Activated naive CD4-positive, alpha-beta T cell treated with anti-CD3 and anti-CD28 coated beads, Interleukin-2, amount 10 ng/mL, durations not matched to agents 7 days and 5 days (primary cell): ENCODE data around the gene DAB1.

Source experiments
- CTCF ChIA-PET: fragments of 350-600 bp; sonication (Branson Sonifier 250); formaldehyde crosslinking; loops from one replicate; lab custom pipeline; 2021; ENCODE audit warnings: antibody characterized with exemption; lab: Charles Lee
- DNase-seq: peaks from one replicate; pipeline ENCODE4 v3.0.0-alpha.2; 2020
- H3K27ac Mint-ChIP-seq: one replicate; pipeline ENCODE4 v1.8.0; 2021; ENCODE audit warnings: mild to moderate bottlenecking, moderate library complexity, mixed read lengths
- H3K27me3 Mint-ChIP-seq: one replicate; pipeline ENCODE4 v1.8.0; 2021; ENCODE audit warnings: mild to moderate bottlenecking, mixed read lengths
- H3K36me3 Mint-ChIP-seq: one replicate; pipeline ENCODE4 v1.8.0; 2021; ENCODE audit warnings: mixed read lengths
- H3K4me1 Mint-ChIP-seq: one replicate; pipeline ENCODE4 v1.8.0; 2021; ENCODE audit warnings: mixed read lengths
- H3K4me3 Mint-ChIP-seq: one replicate; pipeline ENCODE4 v1.8.0; 2021; ENCODE audit warnings: mild to moderate bottlenecking, moderate library complexity, mixed read lengths
- H3K9me3 Mint-ChIP-seq: one replicate; pipeline ENCODE4 v1.8.0; 2021; ENCODE audit warnings: mixed read lengths

The DAB1 gene

GRCh38 chr1:57424231-57425027 is 569 bp upstream of the DAB1 start:
- CTCF ChIA-PET, result no interaction called here
- H3K4me1 Mint-ChIP-seq, result peaks cover 4% of the 10 kb centered on the region
- H3K36me3 Mint-ChIP-seq, result no peaks in the 10 kb centered on the region
- H3K27me3 Mint-ChIP-seq, result peaks cover 54% of the 10 kb centered on the region
- no peak for DNase-seq
- no peaks in the 10 kb centered on the region for H3K9me3 Mint-ChIP-seq
- no peak overlapping the region for H3K27ac Mint-ChIP-seq
- H3K4me3 Mint-ChIP-seq, result no peak overlapping the region

GRCh38 chr1:57423135-57423655 is 665 bp downstream of the DAB1 start:
- H3K27ac Mint-ChIP-seq, result no peak overlapping the region
- no peaks in the 10 kb centered on the region for H3K36me3 Mint-ChIP-seq
- DNase-seq, result no peak
- H3K4me1 Mint-ChIP-seq, result peaks cover 4% of the 10 kb centered on the region
- no peaks in the 10 kb centered on the region for H3K9me3 Mint-ChIP-seq
- no peak overlapping the region for H3K4me3 Mint-ChIP-seq
- CTCF ChIA-PET, result no interaction called here
- peaks cover 54% of the 10 kb centered on the region for H3K27me3 Mint-ChIP-seq

- no peaks in the 10 kb centered on the region for H3K9me3 Mint-ChIP-seq
- H3K27ac Mint-ChIP-seq, result no peak overlapping the region
- H3K27me3 Mint-ChIP-seq, result peaks cover 54% of the 10 kb centered on the region
- no peak overlapping the region for H3K4me3 Mint-ChIP-seq
- DNase-seq, result no peak
- H3K36me3 Mint-ChIP-seq, result no peaks in the 10 kb centered on the region
- H3K4me1 Mint-ChIP-seq, result peaks cover 4% of the 10 kb centered on the region
- CTCF ChIA-PET, result no interaction called here
Measured at GRCh38 chr1:57422271-57423134, 1.4 kb downstream of the DAB1 start.

- no peak for DNase-seq
- peaks cover 54% of the 10 kb centered on the region for H3K27me3 Mint-ChIP-seq
- H3K9me3 Mint-ChIP-seq, result no peaks in the 10 kb centered on the region
- H3K36me3 Mint-ChIP-seq, result no peaks in the 10 kb centered on the region
- H3K4me3 Mint-ChIP-seq, result no peak overlapping the region
- CTCF ChIA-PET, result no interaction called here
- H3K27ac Mint-ChIP-seq, result no peak overlapping the region
- H3K4me1 Mint-ChIP-seq, result peaks cover 4% of the 10 kb centered on the region
Measured at GRCh38 chr1:57421806-57422205, 2.1 kb downstream of the DAB1 start.

- CTCF ChIA-PET, result no interaction called here
- peaks cover 4% of the 10 kb centered on the region for H3K4me1 Mint-ChIP-seq
- H3K9me3 Mint-ChIP-seq, result no peaks in the 10 kb centered on the region
- no peak for DNase-seq
- peaks cover 54% of the 10 kb centered on the region for H3K27me3 Mint-ChIP-seq
- H3K4me3 Mint-ChIP-seq, result no peak overlapping the region
- no peaks in the 10 kb centered on the region for H3K36me3 Mint-ChIP-seq
- no peak overlapping the region for H3K27ac Mint-ChIP-seq
Measured at GRCh38 chr1:57420981-57421785, 2.7 kb downstream of the DAB1 start.

- DNase-seq, result no peak
- Mint-ChIP-seq H3K4me1 (peaks cover 2% of the 10 kb centered on the region), H3K9me3 (no peaks in the 10 kb centered on the region), H3K36me3 (no peaks in the 10 kb centered on the region), H3K4me3 (no peak overlapping the region), H3K27me3 (peaks cover 31% of the 10 kb centered on the region), H3K27ac (no peak overlapping the region)
- CTCF ChIA-PET, result no interaction called here
Measured at GRCh38 chr1:57418971-57419370, 4.9 kb downstream of the DAB1 start.

GRCh38 chr1:57411262-57411661 is 12.6 kb downstream of the DAB1 start:
- CTCF ChIA-PET, result no interaction called here
- H3K27me3 Mint-ChIP-seq, result no peaks in the 10 kb centered on the region
- no peaks in the 10 kb centered on the region for H3K9me3 Mint-ChIP-seq
- DNase-seq, result no peak
- no peaks in the 10 kb centered on the region for H3K36me3 Mint-ChIP-seq
- no peaks in the 10 kb centered on the region for H3K4me1 Mint-ChIP-seq
- H3K4me3 Mint-ChIP-seq, result no peak overlapping the region
- no peak overlapping the region for H3K27ac Mint-ChIP-seq

GRCh38 chr1:57410508-57410907 is 13.4 kb downstream of the DAB1 start:
- no peaks in the 10 kb centered on the region for H3K27me3 Mint-ChIP-seq
- H3K9me3 Mint-ChIP-seq, result no peaks in the 10 kb centered on the region
- H3K36me3 Mint-ChIP-seq, result no peaks in the 10 kb centered on the region
- CTCF ChIA-PET, result no interaction called here
- no peak overlapping the region for H3K27ac Mint-ChIP-seq
- DNase-seq, result no peak
- no peak overlapping the region for H3K4me3 Mint-ChIP-seq
- H3K4me1 Mint-ChIP-seq, result no peaks in the 10 kb centered on the region

- Mint-ChIP-seq H3K4me1 (no peaks in the 10 kb centered on the region), H3K27me3 (no peaks in the 10 kb centered on the region), H3K36me3 (no peaks in the 10 kb centered on the region), H3K9me3 (no peaks in the 10 kb centered on the region), H3K4me3 (no peak overlapping the region), H3K27ac (no peak overlapping the region)
- DNase-seq, result no peak
- CTCF ChIA-PET, result no interaction called here
Measured at GRCh38 chr1:57407928-57408327, 15.9 kb downstream of the DAB1 start.

- no peaks in the 10 kb centered on the region for H3K27me3 Mint-ChIP-seq
- no peak overlapping the region for H3K27ac Mint-ChIP-seq
- no peak for DNase-seq
- CTCF ChIA-PET, result no interaction called here
- no peaks in the 10 kb centered on the region for H3K9me3 Mint-ChIP-seq
- H3K4me3 Mint-ChIP-seq, result no peak overlapping the region
- no peaks in the 10 kb centered on the region for H3K36me3 Mint-ChIP-seq
- H3K4me1 Mint-ChIP-seq, result no peaks in the 10 kb centered on the region
Measured at GRCh38 chr1:57406428-57406970, 17.4 kb downstream of the DAB1 start.

GRCh38 chr1:57404884-57405283 is 19.0 kb downstream of the DAB1 start:
- H3K4me3 Mint-ChIP-seq, result no peak overlapping the region
- DNase-seq, result no peak
- CTCF ChIA-PET, result interaction anchor here (0.6 kb wide), 1 partner anchor 573 kb away, joined by 3 read pairs; no protein-coding TSS in a partner anchor
- H3K27ac Mint-ChIP-seq, result no peak overlapping the region
- H3K9me3 Mint-ChIP-seq, result no peaks in the 10 kb centered on the region
- no peaks in the 10 kb centered on the region for H3K36me3 Mint-ChIP-seq
- no peaks in the 10 kb centered on the region for H3K27me3 Mint-ChIP-seq
- H3K4me1 Mint-ChIP-seq, result no peaks in the 10 kb centered on the region

GRCh38 chr1:57403201-57403600 is 20.7 kb downstream of the DAB1 start:
- H3K27ac Mint-ChIP-seq, result no peak overlapping the region
- H3K36me3 Mint-ChIP-seq, result no peaks in the 10 kb centered on the region
- H3K4me3 Mint-ChIP-seq, result no peak overlapping the region
- H3K9me3 Mint-ChIP-seq, result no peaks in the 10 kb centered on the region
- H3K4me1 Mint-ChIP-seq, result no peaks in the 10 kb centered on the region
- no peak for DNase-seq
- no peaks in the 10 kb centered on the region for H3K27me3 Mint-ChIP-seq
- CTCF ChIA-PET, result no interaction called here

- Mint-ChIP-seq H3K36me3 (no peaks in the 10 kb centered on the region), H3K9me3 (no peaks in the 10 kb centered on the region), H3K4me1 (no peaks in the 10 kb centered on the region), H3K27ac (no peak overlapping the region), H3K4me3 (no peak overlapping the region), H3K27me3 (no peaks in the 10 kb centered on the region)
- CTCF ChIA-PET, result no interaction called here
- no peak for DNase-seq
Measured at GRCh38 chr1:57401671-57402070, 22.2 kb downstream of the DAB1 start.

- no peak overlapping the region for H3K4me3 Mint-ChIP-seq
- H3K27ac Mint-ChIP-seq, result no peak overlapping the region
- no peaks in the 10 kb centered on the region for H3K4me1 Mint-ChIP-seq
- H3K27me3 Mint-ChIP-seq, result no peaks in the 10 kb centered on the region
- CTCF ChIA-PET, result no interaction called here
- H3K9me3 Mint-ChIP-seq, result no peaks in the 10 kb centered on the region
- no peaks in the 10 kb centered on the region for H3K36me3 Mint-ChIP-seq
- DNase-seq, result no peak
Measured at GRCh38 chr1:57400048-57400447, 23.8 kb downstream of the DAB1 start.
